HG02763 (cell line): Measurements from ENCODE around the gene ZNF365.
"Not testable (repeated sequence)": the region's sequence is repeated elsewhere in the genome, so short reads cannot be mapped to it uniquely, and the experiment has no call there.

Experiments
- ATAC-seq: cut with Tn5 transposase; IDR thresholded peaks from one replicate; pipeline ENCODE4 v1.9.1; 2021; ENCODE audit warnings: mild to moderate bottlenecking, moderate library complexity; ENCODE audit not compliant: unreplicated experiment

The ZNF365 gene, protein sequence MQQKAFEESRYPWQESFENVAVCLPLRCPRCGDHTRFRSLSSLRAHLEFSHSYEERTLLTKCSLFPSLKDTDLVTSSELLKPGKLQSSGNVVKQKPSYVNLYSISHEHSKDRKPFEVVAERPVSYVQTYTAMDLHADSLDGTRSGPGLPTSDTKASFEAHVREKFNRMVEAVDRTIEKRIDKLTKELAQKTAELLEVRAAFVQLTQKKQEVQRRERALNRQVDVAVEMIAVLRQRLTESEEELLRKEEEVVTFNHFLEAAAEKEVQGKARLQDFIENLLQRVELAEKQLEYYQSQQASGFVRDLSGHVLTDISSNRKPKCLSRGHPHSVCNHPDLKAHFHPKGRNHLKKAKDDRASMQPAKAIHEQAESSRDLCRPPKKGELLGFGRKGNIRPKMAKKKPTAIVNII

DNA sequence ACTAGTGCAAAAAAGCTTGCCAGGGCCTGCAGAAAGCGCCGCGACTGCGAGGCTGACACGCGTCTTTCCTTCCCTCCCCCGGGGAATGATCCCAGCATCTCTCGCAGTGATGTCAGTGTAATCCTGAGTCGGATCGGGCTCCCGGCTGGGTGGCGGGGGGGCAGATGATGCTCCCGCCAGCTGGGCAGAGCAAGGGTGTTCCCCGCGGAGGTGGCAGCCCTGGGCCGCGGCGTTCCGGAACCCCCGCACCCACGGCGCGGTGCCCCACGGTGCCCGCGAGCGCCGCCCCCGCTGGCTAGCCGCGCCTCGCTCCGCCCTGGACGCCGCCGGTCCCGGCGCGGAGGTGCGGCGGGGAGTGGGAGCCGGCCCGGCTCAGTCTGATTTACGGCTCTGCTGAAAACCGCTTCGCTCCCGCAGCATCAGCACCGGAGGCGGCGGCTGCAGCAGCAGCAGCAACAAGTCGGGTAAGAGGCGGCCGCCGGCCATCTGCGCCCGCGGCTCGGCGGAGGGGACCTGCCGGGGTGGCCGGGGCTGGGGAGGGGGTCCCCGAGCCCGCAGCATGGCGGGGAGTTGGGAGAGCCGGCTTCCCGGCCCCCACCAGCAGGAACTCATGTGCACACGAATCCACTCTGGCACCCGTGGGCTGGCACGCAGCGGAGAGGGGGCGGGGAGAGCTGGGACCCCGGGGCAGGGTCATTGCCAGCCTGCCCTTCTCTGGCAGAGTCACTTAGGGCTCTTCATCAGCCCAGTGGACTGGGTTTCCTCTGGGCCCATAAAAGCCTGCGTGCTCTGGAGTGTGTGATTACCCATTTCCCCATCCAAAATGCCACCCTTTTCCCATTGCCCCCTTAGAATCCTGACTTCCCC lies at the start of gene ZNF365:
ZNF365 (plus strand) TSS at position 375 of the 867 bp plus-strand sequence. CDS start 1,825 bp downstream, outside the sequence.
- no peak for ATAC-seq

DNA sequence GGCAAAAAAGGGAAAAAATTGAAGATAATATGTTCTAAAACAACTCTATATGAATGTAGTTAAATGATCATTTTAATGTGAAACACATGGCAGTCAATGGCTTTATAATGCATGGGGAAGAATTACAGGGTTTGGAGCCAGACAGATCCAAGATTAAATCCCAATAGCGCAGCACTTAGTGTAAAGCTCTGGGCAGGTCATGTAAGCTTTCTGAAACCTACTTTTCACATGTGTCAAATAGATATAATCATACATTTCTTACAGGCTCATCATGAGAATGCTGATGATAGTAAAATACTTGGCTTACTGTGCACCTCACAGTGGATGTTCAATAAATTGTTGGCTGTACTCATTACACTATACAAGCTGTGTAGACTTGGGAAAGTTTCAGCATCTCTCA lies 48.0 kb upstream of the ZNF365 start:
- no peak for ATAC-seq

DNA sequence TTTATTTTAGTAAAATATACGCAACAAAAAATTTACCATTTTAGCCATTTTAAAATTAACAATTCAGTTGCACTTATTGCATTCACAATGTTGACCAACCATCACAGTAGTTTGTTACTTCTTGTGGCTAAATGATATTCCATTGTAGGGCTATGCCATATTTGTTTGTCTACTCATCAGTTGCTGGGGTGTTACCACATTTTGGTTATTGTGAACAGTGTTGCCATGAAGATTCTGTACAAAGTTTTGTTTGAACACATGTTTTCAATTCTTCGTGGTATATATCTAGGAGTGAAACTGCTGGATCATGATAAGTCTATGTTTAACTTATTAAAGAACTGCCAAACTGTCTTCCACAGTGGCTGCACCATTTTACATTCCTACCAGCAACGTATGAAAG lies 46.3 kb upstream of the ZNF365 start:
- no peak for ATAC-seq

GRCh38 chr10:62330213-62330612 lies 44.0 kb upstream of the ZNF365 start:
- ATAC-seq, result no peak

DNA sequence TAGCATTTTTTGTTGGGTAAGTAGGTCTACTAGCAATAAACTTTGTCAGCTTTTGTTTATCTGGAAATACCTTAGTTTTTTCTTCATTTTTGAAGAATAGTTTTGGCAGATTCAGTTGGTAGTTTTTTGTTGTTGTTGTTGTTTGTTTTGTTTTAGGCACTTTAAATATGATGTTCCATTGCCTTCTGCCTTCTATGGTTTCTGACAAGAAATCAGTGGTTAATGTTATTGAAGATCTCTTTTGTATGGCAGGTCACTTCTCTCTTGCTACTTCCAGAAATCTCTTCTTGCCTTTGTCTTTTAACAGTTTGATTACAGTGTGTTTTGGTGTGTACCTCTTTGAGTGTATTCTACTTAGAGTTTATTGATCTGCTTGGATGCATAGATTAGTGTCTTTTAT lies 41.8 kb upstream of the ZNF365 start:
- ATAC-seq, result no peak

GRCh38 chr10:62333135-62333889 lies 40.9 kb upstream of the ZNF365 start:
- no peak for ATAC-seq

DNA sequence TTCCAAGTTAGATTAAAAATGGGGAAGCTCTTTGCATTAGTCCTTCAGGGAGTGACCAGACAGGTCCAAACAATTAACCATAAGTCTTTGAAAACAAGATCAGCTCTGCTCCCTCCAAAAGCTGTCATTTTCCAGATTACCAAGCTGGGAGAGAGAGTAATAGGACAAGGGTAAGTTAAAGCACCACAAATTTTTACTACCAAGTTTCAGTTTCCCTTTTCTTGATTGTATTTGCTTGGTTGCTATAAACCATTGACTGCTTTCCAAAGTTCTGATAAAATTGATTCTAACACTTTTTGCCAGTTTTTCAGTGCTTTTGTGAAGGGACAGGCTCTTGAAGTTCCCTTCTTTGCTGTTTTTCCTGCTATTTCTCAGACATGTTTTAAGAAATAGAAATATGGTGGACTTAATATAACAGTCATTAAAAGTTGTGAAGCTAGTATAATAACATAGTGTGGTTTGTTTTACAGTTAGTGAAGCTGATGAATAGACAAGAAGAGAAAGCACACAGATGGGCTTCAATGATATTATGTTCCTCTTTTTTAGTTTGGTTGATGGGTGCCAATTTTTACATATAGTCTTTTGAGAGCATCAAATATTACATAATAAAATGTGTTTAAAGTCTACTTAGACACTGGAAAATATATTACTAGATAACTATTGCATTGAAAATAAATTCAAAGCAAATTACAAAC lies 40.0 kb upstream of the ZNF365 start:
- no peak for ATAC-seq

DNA sequence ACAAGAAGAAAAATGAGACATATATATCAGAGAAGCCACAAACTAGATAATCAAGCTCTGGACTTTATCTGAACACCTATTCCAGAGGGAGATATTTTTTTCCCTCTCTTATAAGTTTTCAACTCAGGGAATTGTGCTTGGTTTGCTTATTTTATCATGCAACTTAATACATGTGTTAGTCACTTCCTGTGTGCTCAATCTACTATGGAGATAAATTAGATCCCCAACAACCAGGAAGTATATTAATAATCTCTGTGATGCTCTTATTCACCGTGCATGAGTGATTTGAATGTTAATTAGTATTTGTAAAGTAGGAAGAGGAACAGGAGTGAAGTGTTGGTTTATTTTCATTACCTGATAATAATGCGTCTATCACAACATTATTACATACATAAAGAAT lies 38.8 kb upstream of the ZNF365 start:
- ATAC-seq, result no peak

DNA sequence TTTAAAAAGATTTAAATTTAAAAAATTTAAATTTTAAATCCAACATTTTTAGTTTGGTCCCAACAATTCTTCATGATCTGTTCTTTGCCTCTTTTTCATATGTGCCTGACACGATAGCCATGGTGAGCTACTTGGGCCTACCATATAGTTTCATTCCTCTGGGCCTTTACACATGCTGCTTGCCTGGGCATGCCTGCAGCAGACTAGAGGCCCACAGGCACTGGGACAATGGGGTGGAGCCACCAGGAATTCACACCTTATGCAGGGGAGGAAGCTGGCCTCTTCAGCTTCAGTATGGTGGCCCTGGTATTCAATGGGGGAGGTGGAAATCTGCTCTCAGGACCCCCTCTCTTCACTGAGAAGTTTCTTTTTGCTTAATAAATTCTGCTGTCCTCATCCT lies 37.8 kb upstream of the ZNF365 start:
- ATAC-seq, result no peak

- ATAC-seq, result no peak
Observed at GRCh38 chr10:62341419-62341818, 32.8 kb upstream of the ZNF365 start.

- no peak for ATAC-seq
Observed at GRCh38 chr10:62343000-62343399, 31.2 kb upstream of the ZNF365 start.

GRCh38 chr10:62348029-62348428 lies 26.1 kb upstream of the ZNF365 start:
- no peak for ATAC-seq

DNA sequence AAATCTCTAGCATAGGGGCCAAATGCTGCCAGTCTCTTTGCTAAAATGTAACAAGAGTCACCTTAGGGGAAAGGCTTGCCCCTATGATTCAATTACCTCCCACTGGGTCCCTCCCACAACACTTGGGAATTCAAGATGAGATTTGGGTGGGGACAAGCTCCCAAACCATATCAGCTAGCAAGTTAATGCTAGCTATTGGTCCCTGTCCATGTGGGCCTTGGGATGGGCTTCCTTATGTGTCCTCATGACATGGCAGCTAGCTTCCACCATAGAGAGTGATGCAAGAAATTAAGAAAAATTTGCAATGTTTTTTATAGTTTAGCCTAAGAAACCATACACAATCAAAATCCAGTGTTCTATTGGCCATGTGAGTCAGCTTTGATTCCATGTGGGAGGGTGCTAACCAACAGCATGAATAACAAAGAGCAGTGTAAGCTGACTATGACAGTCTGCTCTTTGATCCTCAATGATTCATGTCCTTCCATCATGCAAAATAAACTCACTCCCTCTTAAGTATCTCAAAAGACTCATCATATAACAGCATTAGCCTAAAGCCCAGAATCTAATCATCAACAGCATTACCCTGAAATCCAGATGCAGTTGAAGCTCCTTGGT lies 21.7 kb upstream of the ZNF365 start:
- no peak for ATAC-seq

DNA sequence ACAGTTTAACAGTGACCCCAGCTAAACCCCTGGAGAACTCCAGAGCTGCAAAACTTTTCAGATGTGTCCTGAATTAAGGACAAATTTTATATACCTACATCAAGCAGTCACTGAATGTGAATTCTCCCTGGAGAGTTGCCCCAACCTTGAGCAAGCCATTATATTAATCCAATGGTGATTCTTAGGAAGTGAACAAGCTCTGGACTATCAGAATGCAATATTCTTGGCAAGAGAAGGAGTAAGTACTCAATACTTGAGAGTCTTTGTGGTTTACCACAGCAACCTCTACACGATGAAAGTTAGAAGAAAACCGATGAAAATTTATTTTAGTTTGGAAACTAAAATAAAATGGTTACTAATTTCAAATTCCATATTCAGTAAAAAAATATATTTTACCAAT lies 19.3 kb upstream of the ZNF365 start:
- ATAC-seq, result no peak

DNA sequence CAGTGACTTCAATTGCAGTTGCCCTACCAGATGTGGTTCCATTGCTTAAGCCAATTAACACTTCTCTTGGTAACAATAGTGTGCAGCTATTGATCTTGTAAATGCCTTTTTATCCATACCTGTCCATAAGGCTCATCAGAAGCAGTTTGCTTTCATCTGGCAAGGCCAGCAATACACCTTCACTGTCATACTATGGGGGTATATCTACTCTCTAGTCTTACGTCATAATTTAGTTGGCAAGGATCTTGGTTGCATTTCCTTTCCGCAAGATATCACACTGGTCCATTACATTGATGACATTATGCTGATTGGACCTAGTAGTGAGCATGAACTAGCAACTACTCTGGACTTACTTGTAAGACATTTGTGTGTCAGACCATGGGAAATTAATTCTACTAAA lies 17.7 kb upstream of the ZNF365 start:
- no peak for ATAC-seq

DNA sequence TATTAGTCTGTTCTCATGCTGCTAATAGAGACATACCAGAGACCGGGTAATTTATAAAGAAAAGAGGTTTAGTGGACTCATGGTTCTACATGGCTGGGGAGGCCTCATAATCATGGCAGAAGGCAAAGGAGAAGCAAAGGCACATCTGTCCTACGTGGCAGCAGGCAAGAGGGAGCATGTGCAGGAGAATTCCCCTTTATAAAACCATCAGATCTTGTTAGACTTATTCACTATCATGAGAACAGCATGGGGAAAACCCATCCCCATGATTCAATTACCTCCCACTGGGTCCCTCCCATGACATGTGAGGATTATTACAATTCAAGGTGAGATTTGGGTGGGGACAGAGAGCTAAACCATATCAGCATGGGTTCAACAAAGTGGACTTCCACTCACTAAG lies 16.0 kb upstream of the ZNF365 start:
- ATAC-seq, result not testable (repeated sequence)

DNA sequence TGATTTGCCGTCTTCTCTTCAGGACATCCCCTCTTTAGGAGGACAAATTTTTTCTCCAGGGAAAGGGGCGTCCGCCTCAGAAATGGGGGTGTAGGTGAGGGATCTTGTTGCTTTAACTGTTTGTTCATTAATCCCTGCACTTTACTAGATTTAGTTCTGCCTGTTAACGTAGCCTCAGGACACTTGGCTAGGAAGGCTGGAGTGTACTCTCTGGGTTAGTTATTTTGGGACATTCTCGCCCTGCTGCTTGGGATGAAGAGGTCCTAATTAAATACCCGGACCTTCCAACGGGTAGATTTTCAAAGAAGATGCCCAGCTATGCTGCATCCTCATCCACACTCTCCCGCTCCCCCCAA lies 552 bp upstream of the ZNF365 start:
- ATAC-seq, result no peak

GRCh38 chr10:62374862-62375710 lies 917 bp downstream of the ZNF365 start:
- no peak for ATAC-seq
